Measurements from ENCODE around the gene PRICKLE1.

PRICKLE1 gene

GRCh38 chr12:42587601-42588523 lies 1.7 kb downstream of the PRICKLE1 start:
- no peak for DNase-seq

GRCh38 chr12:42586268-42586667 lies 3.3 kb downstream of the PRICKLE1 start:
- DNase-seq, result no peak

GRCh38 chr12:42585841-42586216 lies 3.7 kb downstream of the PRICKLE1 start:
- DNase-seq, result no peak

- DNase-seq, result no peak
Measured at GRCh38 chr12:42585154-42585840, 4.2 kb downstream of the PRICKLE1 start.

- no peak for DNase-seq
Measured at GRCh38 chr12:42584651-42585111, 4.9 kb downstream of the PRICKLE1 start.

- no peak for DNase-seq
Measured at GRCh38 chr12:42583016-42583415, 6.5 kb downstream of the PRICKLE1 start.

- DNase-seq, result no peak
Measured at GRCh38 chr12:42582498-42582897, 7.0 kb downstream of the PRICKLE1 start.

- no peak for DNase-seq
Measured at GRCh38 chr12:42582050-42582449, 7.5 kb downstream of the PRICKLE1 start.

GRCh38 chr12:42576374-42576773 lies 13.2 kb downstream of the PRICKLE1 start:
- DNase-seq, result no peak

GRCh38 chr12:42575717-42576116 lies 13.8 kb downstream of the PRICKLE1 start:
- no peak for DNase-seq

- no peak for DNase-seq
Measured at GRCh38 chr12:42574851-42575266, 14.7 kb downstream of the PRICKLE1 start.

GRCh38 chr12:42571327-42572009 lies 18.1 kb downstream of the PRICKLE1 start:
- DNase-seq, result no peak

GRCh38 chr12:42570076-42570475 lies 19.5 kb downstream of the PRICKLE1 start:
- DNase-seq, result no peak

- DNase-seq, result no peak
Measured at GRCh38 chr12:42568952-42569915, 20.3 kb downstream of the PRICKLE1 start.

- no peak for DNase-seq
Measured at GRCh38 chr12:42565633-42566032, 23.9 kb downstream of the PRICKLE1 start.

- no peak for DNase-seq
Measured at GRCh38 chr12:42564996-42565395, 24.6 kb downstream of the PRICKLE1 start.

GRCh38 chr12:42564556-42564955 lies 25.0 kb downstream of the PRICKLE1 start:
- no peak for DNase-seq

GRCh38 chr12:42560977-42561376 lies 28.6 kb downstream of the PRICKLE1 start:
- no peak for DNase-seq

- no peak for DNase-seq
Measured at GRCh38 chr12:42557586-42558172, 31.9 kb downstream of the PRICKLE1 start.

GRCh38 chr12:42556917-42557316 lies 32.6 kb downstream of the PRICKLE1 start:
- DNase-seq, result no peak

- DNase-seq, result no peak
Measured at GRCh38 chr12:42552822-42553221, 36.7 kb downstream of the PRICKLE1 start.

GRCh38 chr12:42550800-42551199 lies 38.7 kb downstream of the PRICKLE1 start:
- DNase-seq, result no peak

Measured in SIG-M5 (cell line).